HG03175 (cell line): Measurements from ENCODE around the gene RMND5B.

Experiments
- ATAC-seq: cut with Tn5 transposase; IDR thresholded peaks from one replicate; pipeline ENCODE4 v1.9.1; 2021; ENCODE audit warnings: mild to moderate bottlenecking, moderate library complexity; ENCODE audit not compliant: unreplicated experiment

The RMND5B gene

DNA sequence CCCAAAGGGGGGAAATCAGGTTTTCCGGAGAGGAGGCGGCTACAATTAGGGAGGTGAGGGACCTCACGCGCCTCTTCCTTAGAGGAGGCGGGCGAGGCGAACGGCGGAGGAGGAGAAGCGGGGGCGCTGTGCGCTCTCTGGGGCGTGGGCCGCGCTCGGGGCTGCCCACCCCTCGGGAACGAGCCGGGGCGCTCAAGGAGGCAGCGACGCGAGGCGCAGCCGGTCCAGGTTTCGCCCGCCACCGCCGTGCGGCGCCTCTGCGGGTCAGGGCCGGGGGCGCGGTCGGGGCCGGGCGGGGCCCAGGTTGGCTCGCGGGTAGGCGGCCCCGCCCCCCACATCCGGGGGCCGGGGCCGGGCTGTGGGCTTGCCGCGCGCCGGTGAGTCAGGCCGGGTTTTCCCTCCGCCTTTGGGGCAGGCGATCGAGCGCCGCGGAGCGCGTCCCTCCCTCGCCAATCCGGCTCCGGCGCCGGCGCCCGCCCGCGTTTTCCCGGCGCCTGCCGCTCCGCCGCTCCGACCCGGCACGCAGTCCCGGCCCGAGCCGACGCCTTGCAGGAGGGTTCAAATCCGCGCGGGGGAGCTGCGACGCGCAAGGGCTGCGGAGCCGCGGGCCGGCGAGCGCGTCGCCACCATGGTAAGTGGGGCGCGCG, 17.6 kb upstream of the RMND5B start, which contains the start of gene N4BP3:
Gene N4BP3, plus strand, starts transcription at position 392 of the 647 bp plus-strand sequence. CDS start 6,052 bp downstream, outside the sequence.
- peak; percentile 60 for ATAC-seq

DNA sequence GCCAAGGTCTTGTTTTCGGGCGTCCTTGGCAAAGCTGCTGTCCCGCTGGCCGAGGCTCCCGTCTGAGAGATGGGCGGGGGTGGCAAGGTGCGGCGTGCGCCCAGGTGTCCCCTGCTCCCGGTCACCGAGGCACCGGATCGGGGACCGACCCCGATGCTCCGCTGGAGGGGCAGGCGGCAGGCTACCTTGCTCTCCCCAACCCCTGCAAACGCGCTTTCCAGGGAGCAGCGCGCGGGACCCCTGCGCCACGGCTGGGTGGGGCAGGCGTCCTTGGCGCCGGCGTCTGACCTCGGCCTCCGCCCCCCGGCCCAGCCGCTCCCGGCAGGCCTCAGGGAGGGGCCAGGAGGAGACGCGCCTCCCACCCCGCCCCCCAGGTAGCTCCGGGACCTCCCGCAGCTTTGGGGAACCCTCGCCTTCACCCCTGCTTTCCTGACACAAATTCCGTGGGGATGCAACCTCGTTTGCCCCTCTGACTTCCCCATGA, 16.9 kb upstream of the RMND5B start:
- peak; percentile 8 for ATAC-seq

DNA sequence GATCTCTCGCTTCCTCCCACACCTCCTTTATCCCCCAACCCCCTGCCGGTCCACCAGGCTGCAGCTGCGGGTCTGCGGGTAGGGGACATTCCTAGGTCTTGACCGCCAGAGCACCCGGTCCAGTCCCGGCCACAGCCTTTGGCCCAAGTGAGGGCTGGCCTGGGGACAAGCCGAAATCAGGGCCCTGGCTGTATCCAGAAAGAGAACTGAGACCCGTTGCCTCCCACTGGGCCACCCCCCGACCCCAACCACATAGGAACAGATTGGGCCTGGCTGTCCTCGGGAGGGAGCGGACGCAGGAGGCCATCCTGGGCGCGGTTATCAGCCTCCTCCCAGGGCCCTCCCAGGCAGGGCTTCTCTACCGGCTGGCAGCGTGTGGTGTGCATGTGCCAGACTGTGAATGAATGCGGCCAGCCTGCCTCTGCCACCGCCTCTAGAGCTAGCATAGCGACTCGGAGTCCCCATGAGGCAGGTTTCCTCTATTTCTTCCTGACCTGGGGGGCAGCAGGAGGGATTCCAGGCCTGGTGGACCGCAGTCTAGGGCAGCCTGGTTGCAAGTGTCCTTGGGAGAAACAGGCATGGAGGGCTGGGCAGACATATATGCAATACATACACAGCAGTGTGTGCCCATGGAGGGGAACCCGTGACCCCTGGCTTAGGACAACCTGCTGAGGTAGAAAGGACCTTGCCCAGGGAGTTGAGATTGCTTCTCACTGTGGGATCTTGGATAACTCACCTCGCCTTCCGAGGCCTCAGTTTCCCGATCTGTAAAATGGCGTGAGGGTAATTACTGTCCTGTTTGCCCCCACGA, 16.3 kb upstream of the RMND5B start:
- no peak for ATAC-seq

DNA sequence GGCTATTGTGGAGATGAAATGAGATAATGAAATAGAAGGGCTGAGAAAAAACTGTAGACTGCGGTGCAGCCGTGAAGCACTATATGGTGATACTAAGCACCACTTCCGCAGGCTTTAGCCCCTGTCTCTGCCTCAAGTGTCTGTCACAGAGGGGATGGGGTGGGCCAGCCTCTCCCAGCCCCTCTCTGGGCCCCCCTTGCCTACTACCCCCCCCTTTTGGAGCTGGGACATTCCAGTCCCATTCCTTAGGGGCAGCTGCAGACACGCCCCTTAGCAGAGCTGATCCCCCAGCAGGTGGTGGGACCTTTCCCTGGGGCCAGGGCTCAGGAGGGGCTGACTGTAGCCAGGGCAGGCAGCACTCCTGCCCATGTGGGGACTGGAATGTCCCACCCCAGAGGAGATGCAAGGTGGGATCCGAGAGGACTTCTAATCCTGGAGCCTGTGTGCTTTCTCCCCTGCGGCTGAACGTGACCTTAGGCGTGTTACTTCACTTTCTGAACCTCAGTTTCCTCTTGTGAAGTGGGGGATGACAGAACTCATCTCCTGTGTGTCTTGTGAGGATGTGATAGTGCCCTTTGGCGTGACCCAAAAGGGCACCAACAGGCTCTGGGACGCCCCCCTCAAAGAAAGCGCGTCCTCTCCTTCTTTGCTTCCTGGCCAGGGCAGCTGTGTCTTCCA, 15.5 kb upstream of the RMND5B start:
- ATAC-seq: no peak

DNA sequence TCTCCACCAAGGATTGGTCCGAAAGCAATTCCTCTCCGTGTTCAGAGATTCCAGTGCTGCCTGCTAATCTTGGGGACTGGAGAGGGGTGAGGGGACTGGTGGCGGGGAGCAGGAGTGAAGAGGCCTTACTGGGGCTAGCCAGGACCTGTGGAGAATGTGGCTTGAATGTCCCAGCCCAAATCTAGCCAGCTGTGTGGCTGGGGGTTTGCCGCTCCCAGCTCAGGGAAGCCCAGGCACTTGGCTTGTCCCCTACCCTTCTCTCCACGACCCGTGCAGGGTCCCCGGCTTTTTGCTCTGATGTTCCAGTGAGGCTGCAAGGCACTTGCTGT, 15.0 kb upstream of the RMND5B start:
- no peak for ATAC-seq

DNA sequence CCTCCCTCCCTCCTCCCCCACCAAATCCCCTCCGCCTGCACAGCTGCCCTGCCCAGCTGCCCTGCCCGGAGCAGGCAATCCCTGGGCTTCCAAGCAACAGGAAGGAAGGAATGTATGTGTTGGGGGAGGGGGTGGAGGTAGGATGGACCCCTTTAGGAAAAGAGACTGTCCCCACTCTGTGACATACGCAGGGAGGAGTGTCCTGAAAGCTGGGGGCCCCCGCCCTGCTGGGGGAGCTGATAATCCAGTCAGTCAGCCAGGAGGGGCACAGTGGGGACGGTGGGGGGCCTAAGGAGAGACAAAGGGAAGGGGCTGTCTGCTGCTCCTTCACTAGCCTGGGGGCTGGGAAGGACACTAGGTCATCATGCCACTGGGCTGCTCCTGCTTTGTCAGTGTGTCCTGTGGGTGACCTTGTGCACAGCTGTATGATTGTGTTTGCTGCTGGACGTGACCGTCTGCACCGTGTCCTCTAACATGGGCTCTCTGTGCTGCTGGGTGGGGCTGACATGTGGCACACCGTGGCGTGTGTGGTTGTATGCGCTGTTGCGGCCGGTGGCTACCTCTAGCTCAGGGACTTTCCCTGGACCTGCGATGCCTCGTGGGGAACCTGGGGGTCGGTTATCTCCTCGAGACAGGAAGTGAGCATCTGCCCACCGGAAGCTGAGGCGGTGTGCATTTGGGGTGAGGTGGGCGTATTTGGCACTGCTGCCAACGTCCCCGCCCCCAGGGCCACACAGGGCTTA, 14.5 kb upstream of the RMND5B start:
- ATAC-seq: peak; percentile 26

DNA sequence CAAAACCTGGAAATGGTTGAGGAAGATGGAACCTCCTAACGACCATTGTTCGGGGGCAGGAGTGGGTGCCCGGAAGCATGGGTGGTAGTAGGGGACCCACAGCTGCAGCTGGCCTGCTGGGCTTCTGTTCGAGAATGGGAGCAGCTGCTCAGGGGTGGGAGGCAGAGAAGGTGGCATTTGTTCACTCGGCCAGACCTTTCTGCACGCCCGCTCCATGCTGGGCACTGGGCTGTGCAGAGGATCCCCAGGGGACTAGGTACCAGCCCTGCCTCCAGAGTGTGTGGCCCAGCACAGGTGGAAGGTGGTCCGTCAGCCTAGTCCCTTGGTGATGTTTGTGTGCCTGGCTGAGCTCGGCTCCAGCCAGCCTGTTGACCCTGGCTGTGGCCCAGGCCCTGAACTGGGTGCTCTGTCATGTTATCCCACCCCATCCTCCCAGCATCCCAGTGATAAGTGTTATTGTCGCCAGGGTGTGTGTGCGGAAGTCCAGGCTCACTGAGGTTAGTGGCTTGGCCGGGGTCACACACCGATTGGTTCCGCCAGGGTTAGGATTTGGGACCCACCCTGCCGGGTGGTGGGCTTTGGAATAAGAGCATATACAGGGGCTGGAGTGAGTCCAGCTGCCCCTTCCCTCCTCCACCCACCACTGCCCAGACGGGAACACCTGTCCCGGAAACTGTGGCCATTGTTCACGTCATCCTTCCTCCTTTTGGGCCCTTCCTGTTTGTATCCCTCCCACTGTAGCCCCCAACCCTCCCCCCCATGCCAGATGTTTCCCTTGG, 12.7 kb upstream of the RMND5B start:
- no peak for ATAC-seq

DNA sequence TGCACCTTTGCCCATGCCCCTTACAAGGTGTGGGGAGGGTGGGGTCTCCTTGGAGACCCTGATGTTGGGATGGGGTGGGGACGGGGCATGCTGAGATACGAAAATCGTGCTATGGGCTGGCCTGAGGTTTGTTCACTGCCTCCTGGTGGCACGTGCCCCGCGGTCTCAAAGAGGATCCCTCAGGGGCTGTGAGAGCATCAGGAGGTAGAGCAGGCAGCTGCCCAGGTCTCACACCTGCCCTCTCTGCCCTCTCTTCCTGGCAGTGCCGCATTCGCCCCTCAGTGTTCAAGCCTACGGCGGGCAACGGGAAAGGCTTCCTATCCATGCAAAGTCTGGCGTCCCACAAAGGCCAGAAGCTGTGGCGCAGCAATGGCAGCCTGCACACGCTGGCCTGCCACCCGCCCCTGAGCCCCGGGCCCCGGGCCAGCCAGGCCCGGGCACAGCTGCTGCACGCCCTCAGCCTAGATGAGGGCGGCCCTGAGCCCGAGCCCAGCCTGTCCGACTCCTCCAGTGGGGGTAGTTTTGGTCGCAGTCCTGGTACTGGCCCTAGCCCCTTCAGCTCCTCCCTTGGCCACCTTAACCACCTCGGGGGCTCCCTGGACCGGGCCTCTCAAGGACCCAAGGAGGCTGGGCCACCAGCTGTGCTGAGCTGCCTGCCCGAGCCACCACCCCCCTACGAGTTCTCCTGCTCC, 10.8 kb upstream of the RMND5B start:
- ATAC-seq: no peak

DNA sequence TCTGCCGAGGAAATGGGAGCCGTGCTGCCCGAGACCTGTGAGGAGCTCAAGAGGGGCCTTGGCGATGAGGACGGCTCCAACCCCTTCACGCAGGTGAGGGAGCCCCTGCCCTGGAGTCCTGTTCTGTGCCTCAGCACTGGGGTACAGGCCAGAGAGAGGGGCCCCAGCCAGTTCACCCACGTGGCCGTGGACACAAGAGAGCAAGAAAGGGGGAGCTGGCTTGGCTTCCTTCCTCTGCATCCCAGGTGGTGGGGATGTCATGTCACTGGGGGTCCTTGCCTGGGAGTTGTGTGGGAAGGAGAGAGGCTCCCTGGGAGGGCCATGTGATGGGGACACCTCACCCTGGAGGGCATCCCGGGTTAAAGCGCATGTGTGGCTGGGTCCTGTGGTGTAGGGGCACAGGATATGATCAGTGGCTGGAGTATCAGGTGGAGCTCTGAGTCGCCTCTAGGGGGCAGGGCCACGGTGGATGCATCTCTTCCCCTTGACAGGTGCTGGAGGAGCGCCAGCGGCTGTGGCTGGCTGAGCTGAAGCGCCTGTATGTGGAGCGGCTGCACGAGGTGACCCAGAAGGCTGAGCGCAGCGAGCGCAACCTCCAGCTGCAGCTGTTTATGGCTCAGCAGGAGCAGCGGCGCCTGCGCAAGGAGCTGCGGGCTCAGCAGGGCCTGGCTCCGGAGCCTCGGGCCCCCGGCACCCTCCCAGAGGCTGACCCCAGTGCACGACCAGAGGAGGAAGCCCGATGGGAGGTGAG, 10.0 kb upstream of the RMND5B start:
- ATAC-seq: peak; percentile 88

DNA sequence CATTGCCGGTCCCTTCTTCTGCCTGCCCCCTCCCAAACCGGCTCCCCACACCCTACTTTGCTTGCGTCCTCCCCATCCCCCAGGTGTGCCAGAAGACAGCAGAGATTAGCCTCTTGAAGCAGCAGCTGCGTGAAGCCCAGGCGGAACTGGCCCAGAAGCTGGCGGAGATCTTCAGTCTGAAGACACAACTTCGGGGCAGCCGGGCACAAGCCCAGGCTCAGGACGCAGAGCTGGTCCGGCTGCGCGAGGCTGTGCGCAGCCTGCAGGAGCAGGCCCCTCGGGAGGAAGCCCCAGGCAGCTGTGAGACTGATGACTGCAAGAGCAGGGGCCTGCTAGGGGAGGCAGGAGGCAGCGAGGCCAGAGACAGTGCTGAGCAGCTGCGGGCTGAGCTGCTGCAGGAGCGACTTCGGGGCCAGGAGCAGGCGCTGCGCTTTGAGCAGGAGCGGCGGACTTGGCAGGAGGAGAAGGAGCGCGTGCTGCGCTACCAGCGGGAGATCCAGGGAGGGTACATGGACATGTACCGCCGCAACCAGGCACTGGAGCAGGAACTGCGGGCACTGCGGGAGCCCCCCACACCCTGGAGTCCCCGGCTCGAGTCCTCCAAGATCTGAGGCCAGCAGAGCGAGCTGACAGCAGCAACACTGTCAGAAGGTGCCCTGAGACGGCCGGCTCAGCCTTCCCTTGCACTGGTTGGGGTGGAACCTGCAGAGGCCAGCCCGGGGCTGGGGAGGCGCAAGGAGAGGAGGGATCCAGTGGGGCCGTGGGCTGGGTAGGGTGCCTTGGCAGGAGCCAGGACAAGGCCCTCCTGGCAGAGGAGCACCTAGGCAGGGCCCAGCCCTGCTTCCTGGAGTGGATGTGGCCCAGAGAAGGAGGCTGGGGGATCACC, 9.2 kb upstream of the RMND5B start:
- ATAC-seq: no peak

DNA sequence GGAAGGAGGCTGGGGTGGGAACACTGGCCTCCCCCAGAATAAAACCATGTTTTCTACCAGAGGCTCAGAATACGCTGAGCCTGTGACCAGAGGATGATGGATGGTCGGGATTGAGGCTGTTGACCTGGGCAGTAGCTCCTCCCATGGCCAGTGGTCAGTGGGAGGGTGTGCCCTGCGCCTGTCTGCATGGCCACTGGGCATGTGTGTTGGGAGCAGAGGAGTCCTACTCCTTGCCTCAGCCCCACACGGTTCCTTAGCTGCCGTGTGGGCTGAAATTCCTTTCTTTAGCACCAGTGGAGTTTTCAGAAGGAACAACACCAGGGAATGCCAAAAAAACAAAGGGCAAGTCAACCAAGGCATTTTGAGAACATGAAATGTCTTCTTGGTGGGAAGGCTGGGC, 8.5 kb upstream of the RMND5B start:
- no peak for ATAC-seq

DNA sequence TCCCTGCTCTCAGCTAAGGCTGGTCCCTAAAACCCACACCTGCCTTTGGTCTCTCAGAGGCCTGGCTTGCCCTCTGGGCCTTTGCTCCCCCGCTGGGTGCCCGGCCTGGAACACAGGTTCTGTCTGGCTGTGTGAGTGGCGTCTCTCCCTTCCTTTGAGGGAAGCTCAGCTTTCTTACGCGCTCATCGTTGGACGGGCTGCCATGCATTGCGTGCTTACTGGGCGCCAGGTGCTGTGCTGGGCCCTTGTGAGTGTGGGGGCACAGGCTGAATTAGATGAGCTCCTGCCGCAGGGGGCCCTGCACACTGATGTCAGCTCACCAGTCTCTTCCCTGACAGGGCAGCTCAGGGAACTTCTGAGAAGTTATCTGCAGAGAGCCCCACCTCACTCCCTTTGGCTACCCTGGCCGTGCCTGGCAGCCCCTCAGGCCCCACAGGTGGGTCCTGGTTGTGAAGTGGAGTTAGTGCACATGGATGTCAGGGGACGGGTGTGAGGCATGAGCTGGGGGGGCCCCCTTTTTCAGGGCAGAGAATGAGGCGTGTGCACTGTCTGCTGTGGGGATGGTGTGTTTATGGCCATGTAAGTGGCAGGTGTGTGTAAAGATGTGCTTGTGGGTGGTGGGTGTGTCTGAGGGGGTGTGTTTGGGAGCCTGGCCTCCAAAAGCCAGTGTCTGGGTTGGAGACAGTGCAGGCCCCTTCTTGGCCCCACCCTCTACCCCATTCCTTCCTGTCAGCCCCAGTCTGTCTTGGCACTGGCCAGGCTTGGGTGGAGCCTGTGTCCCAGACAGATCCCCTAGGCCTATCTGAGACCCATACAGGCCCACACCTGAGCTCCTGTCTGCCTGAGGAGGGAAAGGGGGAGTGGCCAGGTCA, 7.5 kb upstream of the RMND5B start:
- ATAC-seq: no peak

DNA sequence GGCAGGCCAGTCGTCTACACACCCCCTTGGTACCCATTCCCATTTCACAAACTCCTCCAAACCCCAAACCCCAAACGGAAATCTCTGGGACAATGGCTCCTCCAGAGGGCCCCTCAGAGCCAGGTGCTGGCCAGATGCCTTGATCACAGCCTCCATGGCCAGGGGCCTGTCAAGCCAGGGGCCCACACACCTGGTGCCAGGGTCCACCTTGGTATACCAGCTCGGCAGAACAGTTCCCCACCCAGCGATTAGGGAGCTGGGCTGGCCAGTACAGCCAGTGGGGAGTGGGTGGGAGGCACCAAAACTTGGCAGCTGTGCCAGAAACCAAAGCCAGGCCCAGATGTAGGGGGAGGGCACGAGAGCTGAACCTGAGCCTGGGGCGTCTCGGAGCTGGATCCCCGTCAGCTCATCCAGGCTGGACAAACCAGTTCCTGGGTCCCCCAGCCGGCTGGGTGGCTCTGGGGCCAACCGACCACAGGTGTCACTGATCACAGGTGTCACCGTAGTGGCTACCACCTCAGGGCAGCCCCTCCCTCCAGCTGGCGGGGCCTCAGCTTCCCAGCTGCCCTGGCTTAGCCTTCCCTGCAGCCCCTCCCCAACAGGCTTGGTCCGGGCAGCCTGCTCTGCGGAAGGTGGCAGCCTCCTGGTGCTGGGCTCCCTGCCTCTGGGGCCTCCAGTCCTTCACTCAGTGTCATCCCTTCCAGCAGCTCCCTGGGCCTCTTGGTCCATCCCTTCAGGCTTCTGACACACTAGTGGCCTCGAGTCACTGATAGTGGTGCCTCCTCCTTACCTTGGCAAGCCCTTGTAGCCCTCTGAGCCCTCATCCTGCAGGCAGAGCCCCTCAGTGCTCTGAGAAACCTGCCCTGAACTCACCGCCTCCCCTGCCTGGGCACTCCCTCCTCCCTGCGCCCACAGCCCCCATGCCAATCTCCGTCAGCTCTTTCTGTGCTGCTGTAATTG, 6.6 kb upstream of the RMND5B start:
- ATAC-seq: no peak

DNA sequence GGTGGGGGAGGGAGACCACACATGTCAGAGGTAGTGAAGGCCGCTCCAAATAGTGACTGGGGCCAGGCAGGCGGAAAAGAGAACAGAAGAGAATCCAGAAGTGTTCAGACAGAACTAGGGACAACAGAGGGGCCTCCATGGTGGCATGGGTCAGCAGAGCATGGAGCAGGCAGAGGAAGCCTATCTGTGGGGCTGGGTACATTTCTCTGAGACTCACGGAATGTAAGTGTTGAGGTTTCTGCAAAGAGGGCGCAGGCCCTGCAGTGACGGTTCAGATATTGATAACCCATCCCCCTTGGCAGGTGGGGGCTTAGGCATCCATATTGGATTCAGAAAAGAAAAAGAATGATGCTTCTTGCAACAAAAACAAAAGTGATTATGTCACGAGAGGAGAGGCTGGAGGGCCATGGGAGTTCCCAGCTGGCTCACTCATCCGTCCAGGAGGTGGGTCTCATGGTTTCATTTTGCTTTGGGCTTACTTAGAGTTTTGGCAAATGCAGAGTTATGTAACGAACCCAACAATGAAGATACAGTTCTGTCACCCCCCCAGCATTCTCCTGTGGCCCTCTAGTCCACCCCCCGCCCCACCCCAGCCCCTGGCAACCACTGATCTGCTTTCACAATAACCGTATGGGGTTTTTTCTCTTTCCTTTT, 5.4 kb upstream of the RMND5B start:
- ATAC-seq: no peak

DNA sequence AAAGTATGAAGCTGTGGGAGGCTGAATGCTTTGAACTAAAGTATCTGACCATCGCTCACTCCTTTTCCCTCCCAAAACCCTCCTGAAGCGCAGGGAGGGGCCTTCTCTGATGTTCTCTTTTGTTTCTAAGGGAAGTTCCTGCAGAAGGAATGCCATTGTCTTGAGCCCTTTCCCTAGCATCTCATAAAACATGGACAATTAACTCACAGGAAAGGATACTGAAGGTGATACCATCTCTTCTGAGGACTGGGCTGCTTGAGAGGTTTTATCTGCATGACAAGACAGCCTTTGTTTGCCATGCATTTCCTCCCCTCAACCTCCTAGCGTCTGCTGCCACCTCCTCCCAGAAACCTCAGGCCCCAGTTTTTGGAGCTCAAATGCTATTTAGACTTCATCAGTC, 4.3 kb upstream of the RMND5B start:
- no peak for ATAC-seq
